ENCODE data around the gene ZSCAN22.
A peak's percentile ranks its signal among the peaks of the same experiment; 100 is the strongest.

The ZSCAN22 gene

GRCh38 chr19:58361900-58362271 lies 35.1 kb downstream of the ZSCAN22 start:
- peak overlapping the region; percentile 87 for H3K27ac ChIP-seq (ENCODE audit: low read depth, low read length)
- peak overlapping the region; percentile 98 for H3K4me3 ChIP-seq (ENCODE audit: low read length)
- H2BK15ac ChIP-seq (replicated peaks; ENCODE audit: low read depth): no peak overlapping the region
- H3K79me1 ChIP-seq (ENCODE audit: low read length): no peaks in the 10 kb centered on the region
- H3K4ac ChIP-seq (ENCODE audit: low read depth, low read length): no peak overlapping the region
- peak overlapping the region; percentile 82 for H4K8ac ChIP-seq (ENCODE audit: low read depth, low read length)
- peak overlapping the region; percentile 12 for H2BK5ac ChIP-seq (ENCODE audit: low read length)
- no peaks in the 10 kb centered on the region for H3K79me2 ChIP-seq (ENCODE audit: control insufficient read depth, insufficient read depth, low read length)
- no CpG with 5 or more reads among the region's 28 CpGs for WGBS (ENCODE audit: extremely low coverage, insufficient coverage, low lambda C conversion rate)
- DNase-seq: peak; percentile 80
- H4K5ac ChIP-seq (ENCODE audit: low read length): no peak overlapping the region
- H3K18ac ChIP-seq (ENCODE audit: low read length): no peak overlapping the region
- no peaks in the 10 kb centered on the region for H3K4me1 ChIP-seq (ENCODE audit: control insufficient read depth, low read depth, low read length)
- H3K23ac ChIP-seq (ENCODE audit: low read length): peak overlapping the region; percentile 91
- H3K27me3 ChIP-seq (ENCODE audit: insufficient read depth, low read length, poor library complexity): no peaks in the 10 kb centered on the region
- H2BK120ac ChIP-seq (ENCODE audit: low read depth, low read length): no peak overlapping the region
- no peaks in the 10 kb centered on the region for H3K36me3 ChIP-seq (ENCODE audit: control insufficient read depth, insufficient read depth, low read length)
- H2AK5ac ChIP-seq (ENCODE audit: low read length): peak overlapping the region; percentile 17
- H3K9ac ChIP-seq (ENCODE audit: low read length): peak overlapping the region; percentile 80
- H3K4me2 ChIP-seq (ENCODE audit: low read length): peak overlapping the region; percentile 92
- H3K56ac ChIP-seq (ENCODE audit: low read length): peak overlapping the region; percentile 99

GRCh38 chr19:58362272-58362994 lies 35.6 kb downstream of the ZSCAN22 start, which contains the start of gene ZNF497:
ZNF497 (minus strand) TSS chr19:58362751; CDS start chr19:58357635, 5,116 bp downstream.
- H2BK15ac ChIP-seq (replicated peaks; ENCODE audit: low read depth): no peak within 1 kb of the TSS
- H2AK5ac ChIP-seq (ENCODE audit: low read length): peak within 1 kb of the TSS; percentile 17
- peak within 1 kb of the TSS; percentile 98 for H4K5ac ChIP-seq (ENCODE audit: low read length)
- peak within 1 kb of the TSS; percentile 92 for H3K4me2 ChIP-seq (ENCODE audit: low read length)
- H3K9ac ChIP-seq (ENCODE audit: low read length): peak within 1 kb of the TSS; percentile 80
- H2BK120ac ChIP-seq (ENCODE audit: low read depth, low read length): no peak within 1 kb of the TSS
- no peaks in the 10 kb centered on the region for H3K79me1 ChIP-seq (ENCODE audit: low read length)
- H3K4ac ChIP-seq (ENCODE audit: low read depth, low read length): no peak within 1 kb of the TSS
- peak within 1 kb of the TSS; percentile 91 for H3K23ac ChIP-seq (ENCODE audit: low read length)
- peak within 1 kb of the TSS; percentile 12 for H2BK5ac ChIP-seq (ENCODE audit: low read length)
- H3K27ac ChIP-seq (ENCODE audit: low read depth, low read length): peak within 1 kb of the TSS; percentile 87
- no peaks in the 10 kb centered on the region for H3K27me3 ChIP-seq (ENCODE audit: insufficient read depth, low read length, poor library complexity)
- peak within 1 kb of the TSS; percentile 69 for H3K18ac ChIP-seq (ENCODE audit: low read length)
- H4K8ac ChIP-seq (ENCODE audit: low read depth, low read length): peak within 1 kb of the TSS; percentile 82
- peak; percentile 98 for DNase-seq
- peak within 1 kb of the TSS; percentile 98 for H3K4me3 ChIP-seq (ENCODE audit: low read length)
- no CpG with 5 or more reads among the region's 74 CpGs for WGBS (ENCODE audit: extremely low coverage, insufficient coverage, low lambda C conversion rate)
- H3K79me2 ChIP-seq (ENCODE audit: control insufficient read depth, insufficient read depth, low read length): no peaks in the 10 kb centered on the region
- no peaks in the 10 kb centered on the region for H3K4me1 ChIP-seq (ENCODE audit: control insufficient read depth, low read depth, low read length)
- peak within 1 kb of the TSS; percentile 99 for H3K56ac ChIP-seq (ENCODE audit: low read length)
- H3K36me3 ChIP-seq (ENCODE audit: control insufficient read depth, insufficient read depth, low read length): no peaks in the 10 kb centered on the region

GRCh38 chr19:58364146-58364545 lies 37.4 kb downstream of the ZSCAN22 start:
- H3K4me2 ChIP-seq (ENCODE audit: low read length): no peak overlapping the region
- no CpG with 5 or more reads among the region's 5 CpGs for WGBS (ENCODE audit: extremely low coverage, insufficient coverage, low lambda C conversion rate)
- H3K9ac ChIP-seq (ENCODE audit: low read length): no peak overlapping the region
- H3K79me2 ChIP-seq (ENCODE audit: control insufficient read depth, insufficient read depth, low read length): no peaks in the 10 kb centered on the region
- no peak overlapping the region for H4K8ac ChIP-seq (ENCODE audit: low read depth, low read length)
- no peak for DNase-seq
- H4K5ac ChIP-seq (ENCODE audit: low read length): no peak overlapping the region
- no peak overlapping the region for H2BK120ac ChIP-seq (ENCODE audit: low read depth, low read length)
- no peak overlapping the region for H3K18ac ChIP-seq (ENCODE audit: low read length)
- no peaks in the 10 kb centered on the region for H3K27me3 ChIP-seq (ENCODE audit: insufficient read depth, low read length, poor library complexity)
- no peak overlapping the region for H3K27ac ChIP-seq (ENCODE audit: low read depth, low read length)
- no peaks in the 10 kb centered on the region for H3K4me1 ChIP-seq (ENCODE audit: control insufficient read depth, low read depth, low read length)
- H2BK5ac ChIP-seq (ENCODE audit: low read length): no peak overlapping the region
- no peak overlapping the region for H3K23ac ChIP-seq (ENCODE audit: low read length)
- H3K4me3 ChIP-seq (ENCODE audit: low read length): no peak overlapping the region
- no peak overlapping the region for H3K4ac ChIP-seq (ENCODE audit: low read depth, low read length)
- H3K36me3 ChIP-seq (ENCODE audit: control insufficient read depth, insufficient read depth, low read length): no peaks in the 10 kb centered on the region
- H3K79me1 ChIP-seq (ENCODE audit: low read length): no peaks in the 10 kb centered on the region
- H3K56ac ChIP-seq (ENCODE audit: low read length): no peak overlapping the region
- H2AK5ac ChIP-seq (ENCODE audit: low read length): no peak overlapping the region
- no peak overlapping the region for H2BK15ac ChIP-seq (replicated peaks; ENCODE audit: low read depth)

GRCh38 chr19:58366585-58367430 lies 40.0 kb downstream of the ZSCAN22 start:
- Histone ChIP-seq H3K4me2 (ENCODE audit: low read length) (no peak overlapping the region), H3K23ac (ENCODE audit: low read length) (no peak overlapping the region), H4K5ac (ENCODE audit: low read length) (no peak overlapping the region), H3K79me2 (ENCODE audit: control insufficient read depth, insufficient read depth, low read length) (no peaks in the 10 kb centered on the region), H3K18ac (ENCODE audit: low read length) (no peak overlapping the region), H2BK120ac (ENCODE audit: low read depth, low read length) (no peak overlapping the region), H3K9ac (ENCODE audit: low read length) (no peak overlapping the region), H3K4me3 (ENCODE audit: low read length) (no peak overlapping the region), H3K4ac (ENCODE audit: low read depth, low read length) (no peak overlapping the region), H3K56ac (ENCODE audit: low read length) (no peak overlapping the region), H4K8ac (ENCODE audit: low read depth, low read length) (no peak overlapping the region), H2AK5ac (ENCODE audit: low read length) (no peak overlapping the region), H3K27me3 (ENCODE audit: insufficient read depth, low read length, poor library complexity) (no peaks in the 10 kb centered on the region), H3K79me1 (ENCODE audit: low read length) (no peaks in the 10 kb centered on the region), H3K4me1 (ENCODE audit: control insufficient read depth, low read depth, low read length) (no peaks in the 10 kb centered on the region), H3K36me3 (ENCODE audit: control insufficient read depth, insufficient read depth, low read length) (no peaks in the 10 kb centered on the region), H3K27ac (ENCODE audit: low read depth, low read length) (no peak overlapping the region), H2BK15ac (replicated peaks; ENCODE audit: low read depth) (no peak overlapping the region), H2BK5ac (ENCODE audit: low read length) (no peak overlapping the region)
- DNase-seq: peak; percentile 34
- no CpG with 5 or more reads among the region's 32 CpGs for WGBS (ENCODE audit: extremely low coverage, insufficient coverage, low lambda C conversion rate)

GRCh38 chr19:58367698-58368454 lies 41.1 kb downstream of the ZSCAN22 start:
- no CpG with 5 or more reads among the region's 106 CpGs for WGBS (ENCODE audit: extremely low coverage, insufficient coverage, low lambda C conversion rate)

More at GRCh38 chr19:58367698-58368454, 41.1 kb downstream of the ZSCAN22 start:
- Histone ChIP-seq H3K23ac (ENCODE audit: low read length) (no peak overlapping the region), H3K79me1 (ENCODE audit: low read length) (no peaks in the 10 kb centered on the region), H3K79me2 (ENCODE audit: control insufficient read depth, insufficient read depth, low read length) (no peaks in the 10 kb centered on the region), H3K36me3 (ENCODE audit: control insufficient read depth, insufficient read depth, low read length) (no peaks in the 10 kb centered on the region), H3K4me3 (ENCODE audit: low read length) (no peak overlapping the region), H2BK15ac (replicated peaks; ENCODE audit: low read depth) (no peak overlapping the region), H4K5ac (ENCODE audit: low read length) (no peak overlapping the region), H3K56ac (ENCODE audit: low read length) (no peak overlapping the region), H4K8ac (ENCODE audit: low read depth, low read length) (no peak overlapping the region), H3K18ac (ENCODE audit: low read length) (no peak overlapping the region), H2BK120ac (ENCODE audit: low read depth, low read length) (no peak overlapping the region), H3K4me1 (ENCODE audit: control insufficient read depth, low read depth, low read length) (no peaks in the 10 kb centered on the region), H2BK5ac (ENCODE audit: low read length) (no peak overlapping the region), H3K9ac (ENCODE audit: low read length) (no peak overlapping the region), H3K27me3 (ENCODE audit: insufficient read depth, low read length, poor library complexity) (no peaks in the 10 kb centered on the region), H3K4me2 (ENCODE audit: low read length) (no peak overlapping the region), H3K4ac (ENCODE audit: low read depth, low read length) (no peak overlapping the region), H3K27ac (ENCODE audit: low read depth, low read length) (no peak overlapping the region), H2AK5ac (ENCODE audit: low read length) (no peak overlapping the region)
- no peak for DNase-seq

Measured in mesendoderm (in vitro differentiated cells).